CD4-positive, alpha-beta T cell treated with Interleukin-21 for 1 hour (primary cell): ENCODE measurements around the gene TUBE1.
"Not testable (repeated sequence)": the region's sequence is repeated elsewhere in the genome, so short reads cannot be mapped to it uniquely, and the experiment has no call there.

ENCODE experiments used
- DNase-seq: peaks from one replicate; pipeline ENCODE4 v3.0.0-alpha.2; 2020

Gene TUBE1

DNA sequence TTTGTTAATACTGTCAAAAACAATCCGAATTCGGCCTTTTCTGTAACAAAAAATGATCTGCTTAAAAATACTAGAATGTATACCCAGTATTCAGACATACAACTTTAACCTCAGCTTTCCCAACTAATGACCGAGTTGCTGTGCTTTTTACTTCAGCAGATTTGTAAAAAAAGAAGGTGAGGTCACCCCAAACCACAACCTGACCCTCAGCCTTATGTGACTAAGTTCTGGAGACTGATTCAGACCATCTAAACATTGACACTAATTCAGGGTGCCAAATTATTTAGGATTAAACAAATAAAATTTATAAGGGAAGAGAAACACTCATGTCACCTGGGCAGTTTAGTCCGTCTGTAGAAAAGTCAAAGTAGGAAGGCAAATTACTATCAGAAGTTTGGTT is 25.7 kb downstream of the TUBE1 start:
- no peak for DNase-seq

DNA sequence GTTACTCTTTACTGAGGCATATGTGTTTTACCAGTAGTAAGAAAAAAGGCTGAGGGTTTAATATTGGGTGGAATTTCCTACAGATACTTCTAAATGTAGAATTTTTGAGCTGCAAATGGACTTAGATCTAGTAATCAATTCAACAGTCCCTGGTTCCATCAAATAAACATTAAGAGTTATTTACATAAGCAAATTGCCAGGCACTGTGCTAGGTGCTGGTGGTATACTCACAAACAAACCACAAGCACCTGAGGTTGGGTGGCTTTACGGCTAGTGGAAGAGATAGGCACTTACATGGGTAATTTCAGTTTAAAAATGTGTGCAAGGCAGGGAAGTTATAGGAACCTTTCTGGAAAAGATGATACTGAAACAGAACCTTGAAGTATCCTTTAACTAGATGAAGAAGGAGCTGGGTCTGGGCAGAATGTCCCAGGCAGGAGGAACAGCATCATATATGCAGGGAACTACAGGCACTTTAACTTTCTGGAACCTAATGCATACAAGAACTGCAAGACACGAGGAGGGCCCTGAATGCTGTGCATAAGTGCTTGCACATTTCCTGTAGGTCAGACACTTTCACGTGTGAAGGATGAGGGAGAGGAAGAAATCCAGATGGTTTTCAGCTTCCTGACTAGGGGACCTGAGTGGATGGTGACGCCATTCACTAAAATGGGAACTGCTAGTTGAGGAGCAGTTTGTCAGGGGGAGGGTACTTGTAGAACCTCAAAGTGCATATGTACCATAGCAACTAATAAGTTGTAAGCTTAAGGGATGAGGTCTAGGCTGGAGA is 28.8 kb downstream of the TUBE1 start:
- no peak for DNase-seq

DNA sequence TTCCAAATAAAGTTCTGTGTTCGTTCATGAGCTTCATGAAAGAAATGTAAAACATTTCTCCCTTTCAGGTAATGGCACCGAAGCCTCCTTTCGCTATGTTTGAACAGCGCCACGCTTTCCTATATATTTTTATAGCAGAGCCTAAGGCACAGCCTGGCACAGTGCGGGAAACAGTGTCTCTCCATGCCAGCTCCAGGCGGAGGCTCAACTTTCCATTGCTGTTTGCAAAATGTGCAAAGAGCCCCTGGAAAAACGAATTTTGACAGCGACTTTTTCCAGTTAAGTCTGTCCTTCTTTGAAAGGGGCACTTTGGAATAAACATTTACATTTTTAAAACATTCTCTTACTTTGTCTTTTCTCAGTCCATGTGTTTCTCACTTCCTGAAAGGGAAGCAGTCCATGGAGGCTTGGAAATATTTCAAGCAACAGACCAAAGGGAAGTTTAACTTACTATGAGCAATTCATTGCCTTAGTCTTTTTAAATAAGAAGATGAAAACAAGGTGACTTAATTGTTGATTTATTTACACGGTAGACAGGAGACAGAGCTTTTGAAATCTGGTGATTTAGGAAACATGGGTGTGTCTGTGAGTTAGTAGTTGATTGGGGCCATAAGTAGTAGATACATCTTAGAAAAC is 32.6 kb downstream of the TUBE1 start:
- DNase-seq: no peak

DNA sequence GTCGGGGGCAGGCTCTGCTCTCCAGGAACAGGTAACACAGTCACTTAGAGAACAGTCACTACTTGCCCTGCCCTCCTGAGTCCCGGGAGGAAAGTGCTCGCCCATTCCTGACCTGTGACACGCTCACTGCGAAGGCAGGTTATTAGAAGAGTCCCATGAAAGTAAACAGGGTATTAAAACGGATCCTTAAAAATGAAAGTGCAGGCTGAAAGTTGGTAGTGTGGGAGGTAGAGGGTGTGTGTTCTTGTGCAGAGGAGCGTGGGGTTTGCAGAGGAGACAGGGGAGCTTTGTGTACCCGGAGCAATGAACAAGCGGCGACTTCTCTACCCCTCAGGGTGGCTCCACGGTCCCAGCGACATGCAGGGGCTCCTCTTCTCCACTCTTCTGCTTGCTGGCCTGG is 33.3 kb downstream of the TUBE1 start, which contains the start of gene CCN6:
TSS of gene CCN6 (plus strand) at position 104 of the 400 bp plus-strand sequence. CDS start at position 358, 254 bp downstream.
- no peak for DNase-seq

DNA sequence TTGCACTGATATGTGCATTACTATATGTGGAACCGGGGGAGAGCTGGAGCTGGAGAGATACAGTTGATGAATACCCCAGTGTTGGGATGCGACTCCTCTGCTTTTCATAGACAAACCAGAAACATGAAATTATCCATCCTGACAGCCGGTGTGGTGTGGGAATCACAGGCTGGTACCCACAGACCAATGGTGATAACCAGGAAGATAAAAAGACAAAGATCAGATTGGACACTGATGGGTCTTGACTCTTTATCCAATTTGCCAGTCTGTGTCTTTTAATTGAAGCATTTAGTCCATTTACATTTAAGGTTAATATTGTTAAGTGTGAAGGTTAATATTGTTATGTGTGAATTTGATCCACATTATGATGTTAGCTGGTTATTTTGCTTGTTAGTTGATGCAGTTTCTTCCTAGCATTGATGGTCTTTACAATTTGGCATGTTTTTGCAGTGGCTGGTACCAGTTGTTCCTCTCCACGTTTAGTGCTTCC is 36.0 kb downstream of the TUBE1 start:
- not testable (repeated sequence) for DNase-seq

DNA sequence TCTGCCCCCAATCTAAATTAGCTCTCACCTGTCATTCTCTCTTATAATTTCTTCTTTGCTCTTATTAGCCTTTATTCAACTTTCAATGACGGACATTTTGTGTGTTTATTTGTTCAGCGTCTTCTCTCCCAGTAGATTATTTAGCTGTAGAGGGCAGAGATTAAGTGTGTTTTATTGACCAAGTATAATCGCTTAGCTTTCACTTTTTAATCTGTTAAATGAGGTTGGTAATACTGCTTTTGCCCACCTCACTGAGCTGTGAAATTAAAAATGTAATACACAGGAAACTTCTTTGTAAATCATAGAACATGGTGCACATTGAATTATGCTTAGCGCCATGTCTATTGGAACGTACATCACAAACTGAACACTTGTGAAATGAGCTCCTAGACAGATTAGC is 36.9 kb downstream of the TUBE1 start:
- no peak for DNase-seq

DNA sequence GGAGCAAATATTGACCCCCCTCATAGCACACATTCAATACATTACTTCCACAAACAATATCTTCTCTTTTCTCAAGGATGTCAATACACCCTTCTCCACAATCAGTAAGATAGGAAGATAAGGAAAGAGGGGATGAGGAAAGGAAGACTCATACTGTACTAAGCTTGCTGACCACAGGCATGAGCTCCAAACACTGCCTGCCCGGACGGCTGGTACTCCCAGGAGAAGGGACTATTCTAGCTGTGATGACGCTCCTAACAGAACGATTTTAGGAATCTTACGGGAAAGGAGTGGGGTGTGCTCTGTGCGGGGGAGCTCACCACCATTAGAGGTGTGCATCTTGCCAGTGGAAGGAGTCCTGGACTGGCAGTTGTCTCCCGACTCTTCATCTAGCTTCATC is 37.3 kb downstream of the TUBE1 start:
- no peak for DNase-seq

DNA sequence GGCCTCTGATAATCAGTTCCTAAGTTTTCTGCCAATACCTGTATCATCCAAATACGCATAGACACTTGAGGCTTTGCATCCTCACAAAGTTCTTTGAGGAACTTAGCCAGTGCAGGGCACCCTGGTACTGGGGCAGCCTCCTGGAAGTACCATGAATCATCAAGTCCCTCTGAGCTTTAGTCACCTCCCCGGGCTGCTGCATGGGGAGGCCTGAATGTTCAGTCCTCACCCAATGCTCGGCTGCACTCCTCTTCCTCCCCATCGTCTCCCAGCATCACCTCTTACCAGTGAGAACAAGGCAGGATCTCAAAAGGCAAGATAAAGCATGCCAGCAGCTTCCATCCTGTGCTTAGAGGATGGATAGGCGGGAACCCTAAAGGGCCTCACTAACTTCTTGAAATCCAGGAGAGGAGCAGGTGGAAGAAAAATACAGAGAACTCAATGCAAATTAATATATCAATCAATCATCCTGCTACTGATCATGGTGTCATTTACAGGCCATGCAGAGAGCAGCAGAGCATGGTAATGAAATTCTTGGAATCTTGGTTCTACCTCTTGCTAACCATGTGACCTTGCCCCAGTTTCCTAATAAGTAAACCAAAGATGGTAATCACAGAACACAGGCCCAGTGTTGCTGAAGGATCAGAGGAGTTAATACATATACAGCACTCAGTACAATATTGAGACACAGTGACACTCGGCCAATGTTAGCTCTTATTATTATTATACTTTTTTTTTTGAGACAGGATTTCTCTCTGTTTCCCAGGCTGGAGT is 38.1 kb downstream of the TUBE1 start:
- DNase-seq: no peak

DNA sequence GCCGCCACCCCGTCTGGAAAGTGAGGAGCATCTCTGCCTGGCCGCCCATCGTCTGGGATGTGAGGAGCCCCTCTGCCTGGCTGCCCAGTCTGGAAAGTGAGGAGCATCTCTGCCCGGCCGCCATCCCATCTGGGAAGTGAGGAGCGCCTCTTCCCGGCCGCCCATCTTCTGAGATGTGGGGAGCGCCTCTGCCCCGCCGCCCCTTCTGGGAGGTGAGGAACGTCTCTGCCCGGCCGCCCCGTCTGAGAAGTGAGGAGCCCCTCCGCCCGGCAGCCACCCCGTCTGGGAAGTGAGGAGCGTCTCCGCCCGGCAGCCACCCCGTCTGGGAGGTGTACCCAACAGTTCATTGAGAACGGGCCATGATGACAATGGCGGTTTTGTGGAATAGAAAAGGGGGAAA is 39.8 kb downstream of the TUBE1 start:
- DNase-seq: not testable (repeated sequence)

DNA sequence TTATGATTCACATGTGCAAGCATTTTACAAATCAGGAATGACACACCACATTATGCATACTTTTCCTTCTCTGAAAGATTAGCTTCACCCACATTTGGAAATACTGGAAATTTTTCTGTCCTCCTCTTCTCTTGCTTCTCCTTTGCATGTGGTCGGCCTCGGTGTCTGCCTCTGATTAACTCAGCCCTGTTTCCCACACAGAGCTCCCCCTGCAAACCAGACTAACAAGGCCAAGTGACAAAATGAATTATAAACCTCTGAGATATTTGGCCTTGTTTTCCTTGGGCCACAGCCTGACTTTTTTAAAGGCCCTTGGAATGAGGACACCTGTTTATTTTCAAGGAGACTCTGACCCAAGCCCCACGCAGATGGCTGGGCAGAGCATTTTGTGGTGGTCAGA is 42.4 kb downstream of the TUBE1 start:
- DNase-seq: no peak

DNA sequence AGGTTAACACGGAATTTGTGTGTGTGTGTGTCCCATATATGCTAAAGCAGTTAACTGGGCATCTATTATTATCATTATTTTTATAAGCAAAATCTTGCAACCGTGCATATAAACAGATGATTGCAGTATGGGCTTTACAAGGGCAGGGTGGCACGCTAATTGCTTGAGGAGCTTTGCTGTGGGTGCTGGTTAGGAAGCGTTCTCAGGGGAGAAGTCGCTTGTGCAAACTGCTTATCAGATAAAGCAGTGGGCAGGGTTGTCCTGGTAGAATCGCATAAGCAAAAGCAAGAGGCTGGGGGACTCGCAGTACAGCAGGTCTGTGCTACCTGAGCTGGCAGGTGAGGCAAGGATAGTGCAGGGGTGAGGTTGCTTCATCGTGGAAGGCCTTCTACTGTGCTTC is 43.1 kb downstream of the TUBE1 start:
- DNase-seq: no peak

DNA sequence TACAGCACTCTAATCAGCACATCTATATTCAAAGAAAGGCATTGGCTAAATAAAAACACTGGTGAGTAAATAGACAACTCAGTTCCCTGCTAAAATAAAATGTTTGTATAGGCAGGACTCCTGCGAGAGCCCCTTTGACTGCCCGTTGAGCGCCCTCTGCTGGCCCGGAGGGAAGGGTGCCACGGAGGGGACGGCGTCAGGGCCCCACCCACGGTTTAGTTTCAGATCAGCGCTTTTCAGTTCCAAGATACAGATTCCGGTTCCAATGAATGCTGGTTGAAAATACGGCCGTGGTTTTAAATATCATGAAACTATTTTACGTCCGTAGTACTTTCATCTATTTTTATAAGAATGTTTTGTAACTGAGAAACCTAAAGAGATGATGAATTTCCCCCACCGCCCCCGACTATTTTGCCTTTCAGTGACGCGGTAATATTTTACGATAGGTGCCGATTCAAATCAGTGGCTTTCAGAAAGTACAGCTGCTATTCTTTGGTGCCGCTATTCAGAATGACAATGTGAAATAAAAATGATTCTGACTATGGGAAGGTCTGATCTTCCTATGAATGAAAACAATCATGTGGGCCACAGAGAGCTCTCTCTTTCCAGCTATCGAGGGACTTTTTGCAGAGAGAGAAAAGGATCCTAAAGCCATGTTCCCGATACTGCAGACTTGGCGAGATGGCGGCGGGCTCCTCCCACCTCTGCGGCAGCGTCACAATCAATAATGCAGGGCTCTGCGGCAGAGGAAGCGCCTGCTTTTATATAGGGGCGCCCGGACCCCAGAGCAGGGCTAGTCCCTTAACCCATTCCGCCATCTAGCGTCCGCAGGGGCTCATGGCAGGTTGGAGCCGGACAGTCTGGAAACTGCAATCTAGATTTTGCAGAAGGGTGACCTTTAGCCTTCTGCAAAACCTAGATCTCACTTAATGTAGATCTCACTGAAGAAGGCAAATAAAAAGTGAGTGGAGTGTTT is 44.0 kb downstream of the TUBE1 start:
- DNase-seq: peak; percentile 93

DNA sequence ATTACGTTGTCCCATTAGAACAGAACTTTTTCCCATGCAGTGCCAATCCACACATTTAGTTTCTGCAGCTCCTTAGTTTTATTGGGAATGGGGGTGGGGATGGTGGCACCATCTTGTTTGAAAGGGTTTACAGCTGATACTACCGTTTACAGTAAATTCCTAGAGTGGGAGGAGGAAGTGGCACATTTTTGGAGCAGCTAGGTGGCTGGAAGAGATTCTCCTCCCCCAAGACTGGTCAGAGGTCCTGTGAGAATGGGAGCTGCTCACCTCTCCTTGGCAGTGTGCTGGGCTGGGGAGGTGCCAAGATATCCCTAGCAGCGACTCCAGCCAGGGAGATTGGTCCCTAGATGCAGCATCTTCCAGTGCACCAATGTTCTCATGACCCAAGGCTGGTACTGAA is 45.7 kb downstream of the TUBE1 start:
- DNase-seq: no peak

DNA sequence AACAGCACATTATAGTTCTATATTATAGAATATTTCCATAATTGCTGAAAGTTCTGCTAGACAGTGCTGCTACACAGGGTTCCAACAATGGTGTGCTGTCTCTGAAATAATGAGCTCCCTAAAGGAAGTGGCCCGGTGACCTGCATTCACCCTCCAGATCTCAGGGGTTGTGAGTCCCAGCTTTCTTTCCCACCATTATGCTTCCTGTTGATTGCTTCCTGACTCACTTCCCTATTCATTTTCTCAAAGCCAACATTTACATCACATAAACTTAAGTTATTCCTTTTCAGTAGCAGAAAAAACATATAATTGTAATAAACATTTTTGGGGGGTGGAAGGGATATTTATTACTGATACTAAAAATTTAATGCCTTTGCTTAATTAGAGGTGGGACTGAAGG is 46.3 kb downstream of the TUBE1 start:
- no peak for DNase-seq

DNA sequence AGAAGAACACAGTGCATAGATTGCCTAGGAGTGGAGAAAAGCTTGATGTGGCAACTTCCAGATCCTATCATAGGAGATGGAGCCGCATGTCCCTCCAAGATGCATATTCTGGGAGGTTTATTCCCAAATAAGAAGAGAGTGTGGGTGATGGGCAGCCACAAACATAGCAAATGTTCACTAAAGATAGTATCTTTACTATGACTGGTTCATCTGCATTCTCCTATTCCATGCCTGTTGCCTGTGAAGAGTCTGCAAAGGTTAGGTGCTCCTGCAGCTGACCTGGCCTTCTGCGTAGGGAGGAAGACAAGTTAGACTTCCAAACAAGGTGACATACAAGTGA is 47.9 kb downstream of the TUBE1 start:
- DNase-seq: no peak

DNA sequence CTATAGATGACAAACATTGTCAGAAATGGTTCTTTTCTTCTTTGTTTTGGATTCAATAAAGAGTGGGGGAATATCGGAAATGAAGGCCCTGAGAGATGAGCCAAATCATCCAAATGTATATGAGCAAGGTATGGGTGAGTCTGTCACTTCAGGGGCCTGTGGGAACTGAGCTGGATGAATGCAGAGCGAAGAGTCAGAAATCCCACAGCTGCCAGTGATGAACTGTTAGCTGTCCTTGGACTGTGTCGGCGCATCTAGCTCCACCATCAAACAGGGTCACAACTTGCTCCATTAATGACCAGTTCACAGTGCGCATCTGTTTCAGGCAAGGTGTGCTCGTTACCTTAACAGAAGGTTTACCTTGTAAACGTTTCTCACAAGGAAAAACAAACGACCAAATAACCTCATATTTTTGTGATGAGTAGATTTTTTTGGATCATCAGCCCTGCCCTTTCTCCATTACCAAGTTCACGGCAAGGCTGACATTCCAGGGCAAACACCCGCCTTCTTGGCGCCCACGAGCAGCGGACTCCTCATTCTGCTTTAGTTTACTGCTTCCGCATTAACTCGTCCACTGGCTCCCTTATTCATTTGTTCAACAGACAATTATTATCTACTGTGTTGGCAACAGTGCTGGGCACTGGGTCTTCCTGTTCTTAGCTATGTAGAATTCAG is 48.4 kb downstream of the TUBE1 start:
- DNase-seq: no peak

DNA sequence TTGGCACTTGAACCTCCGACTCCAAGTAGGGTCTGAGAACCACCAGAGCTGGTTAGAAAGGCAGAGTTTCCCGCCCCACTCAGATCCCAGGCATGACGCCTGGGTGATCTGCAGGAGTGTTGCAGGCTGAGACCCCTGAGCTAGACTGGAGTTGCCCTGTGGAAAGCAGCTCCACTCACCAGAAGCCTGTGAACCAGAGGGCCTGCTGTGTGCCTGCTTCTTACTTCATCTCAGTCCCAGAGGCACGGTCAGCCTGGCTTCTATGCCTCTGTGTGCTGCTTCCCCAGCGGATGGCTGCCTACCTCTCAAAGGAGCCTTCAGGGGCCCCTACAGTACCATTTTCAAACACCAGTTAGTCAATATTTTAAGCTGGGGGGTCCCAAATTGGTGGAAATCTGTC is 49.0 kb downstream of the TUBE1 start:
- no peak for DNase-seq

DNA sequence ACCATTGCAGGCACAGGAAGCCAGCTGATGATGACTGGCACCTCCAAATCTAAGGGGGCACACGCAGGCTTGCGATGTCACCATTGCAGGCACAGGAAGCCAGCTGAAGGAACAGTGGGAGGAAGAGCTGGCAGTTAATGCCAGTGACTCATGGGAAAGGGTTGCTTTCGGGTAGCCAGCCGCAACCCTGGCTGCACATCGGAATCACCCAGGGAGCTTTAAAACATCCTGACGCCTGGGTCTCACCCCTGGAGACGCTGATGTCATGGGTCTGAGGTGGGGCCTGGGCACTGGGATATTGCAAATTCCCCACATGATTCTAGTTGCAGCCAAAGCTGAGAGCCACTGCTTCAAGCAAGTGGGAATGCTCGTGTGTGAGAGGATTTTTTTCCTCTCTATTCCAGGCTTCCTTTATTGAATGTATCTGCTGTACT is 49.5 kb downstream of the TUBE1 start:
- no peak for DNase-seq

DNA sequence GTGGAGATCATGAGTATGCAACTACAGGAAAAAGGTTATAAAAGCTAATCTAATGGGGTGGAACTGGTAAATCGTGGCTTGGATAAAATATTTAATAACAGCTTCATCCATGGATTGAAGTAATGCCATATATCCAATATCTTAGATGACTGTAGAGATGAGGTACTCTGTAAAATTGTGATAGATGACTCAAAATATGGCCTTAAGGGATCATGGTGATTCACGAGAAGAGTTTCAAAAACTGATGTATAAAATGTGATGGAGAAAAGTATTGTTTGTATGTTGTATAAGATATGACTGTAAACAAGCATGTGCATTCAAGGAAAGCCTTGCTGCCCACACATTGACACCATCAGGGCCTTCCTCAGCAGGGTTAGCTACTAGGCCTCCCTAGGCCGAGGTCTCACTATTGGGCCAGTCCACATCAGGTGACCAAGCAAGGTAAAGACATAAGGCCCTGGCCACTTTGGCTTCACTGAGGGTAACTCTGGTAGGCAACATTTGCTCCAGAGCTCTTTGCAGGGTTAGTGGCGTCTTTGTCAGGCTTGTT is 51.1 kb downstream of the TUBE1 start:
- DNase-seq: no peak

DNA sequence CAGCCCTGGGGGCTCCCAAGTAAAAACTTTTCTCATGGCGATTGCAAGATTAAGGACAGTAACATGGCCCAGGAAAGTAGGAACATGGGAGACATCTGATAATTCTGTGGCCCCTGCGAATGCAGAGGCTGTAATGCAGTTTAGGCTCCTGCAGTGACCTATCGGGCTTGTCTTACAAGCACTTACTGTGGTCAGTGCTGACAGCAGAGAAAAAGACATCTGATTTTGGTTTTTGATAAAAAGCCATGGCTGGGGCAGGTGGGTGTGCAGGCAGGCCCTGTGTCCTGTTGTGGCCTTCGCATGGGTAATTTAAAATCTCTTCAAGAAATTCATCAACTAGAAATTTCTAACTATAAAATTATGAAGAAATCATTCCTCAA is 52.7 kb downstream of the TUBE1 start:
- no peak for DNase-seq

DNA sequence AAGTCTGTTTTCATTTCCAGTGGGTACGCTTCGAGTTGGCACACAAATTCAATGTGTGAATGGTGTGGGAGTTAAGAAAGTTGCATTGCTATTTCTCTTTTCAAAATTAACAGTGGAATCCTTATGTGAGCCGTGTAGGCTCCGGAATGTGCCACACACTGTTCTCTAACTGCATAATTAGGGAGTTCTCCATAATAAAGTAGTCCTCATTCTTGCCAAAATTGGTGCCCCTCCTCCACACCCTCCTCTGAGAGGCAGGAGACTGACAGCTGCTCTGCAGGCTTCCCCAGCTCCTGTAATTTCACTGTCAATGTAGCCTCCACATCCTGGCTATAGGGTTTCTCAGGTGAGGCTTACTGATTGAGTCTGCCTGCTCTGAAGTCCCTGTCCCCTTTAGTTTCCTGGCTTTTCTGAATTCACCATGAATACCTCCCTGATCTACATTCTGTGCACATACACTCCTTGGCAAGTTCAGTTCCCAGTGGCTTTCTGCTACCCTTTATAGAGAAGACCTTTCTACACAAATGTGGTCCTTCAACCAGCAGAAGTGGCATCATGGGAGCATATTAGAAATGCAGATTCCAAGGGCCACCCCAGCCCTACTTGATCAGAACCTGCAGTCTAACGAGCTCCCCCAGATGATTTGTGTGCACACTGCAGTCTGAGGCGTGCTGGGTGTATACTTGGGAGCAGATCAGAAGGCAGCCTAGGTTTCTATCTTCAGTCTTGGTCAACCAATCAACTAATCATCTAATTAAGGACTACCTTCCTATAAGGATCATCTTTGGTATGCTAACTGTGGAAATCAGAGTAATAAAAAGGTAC is 53.3 kb downstream of the TUBE1 start:
- no peak for DNase-seq
